ENCODE data around the gene CCDC194.
A peak's percentile ranks its signal among the peaks of the same experiment; 100 is the strongest.

CCDC194 gene

GRCh38 chr19:17393914-17394313 is at the start of gene CCDC194:
Gene CCDC194, minus strand, starts transcription at chr19:17394196. Its CDS starts 38 bp downstream, at chr19:17394158.
- DNase-seq, result no peak

- peak; percentile 25 for DNase-seq
These were observed 47.4 kb upstream of the CCDC194 start for GRCh38 chr19:17441241-17442021.

DNA sequence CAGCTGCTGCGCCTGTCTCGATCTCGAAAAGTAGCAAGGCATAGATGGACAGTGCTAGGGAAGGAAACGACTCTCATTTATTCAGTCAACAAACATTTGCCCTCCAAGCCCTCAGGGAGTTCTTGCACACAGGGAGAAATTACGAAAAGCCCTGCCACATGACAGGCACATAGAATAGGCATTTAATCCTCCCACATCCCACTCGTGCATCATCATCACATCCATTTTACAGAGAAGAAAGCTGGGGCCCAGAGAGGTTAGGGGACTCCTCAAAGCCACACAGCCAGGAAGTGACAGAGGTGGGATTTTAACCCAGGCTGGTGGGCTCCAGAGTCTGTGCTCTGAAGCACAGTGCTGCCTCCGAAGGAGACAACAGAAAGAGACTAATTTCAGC is 42.9 kb upstream of the CCDC194 start:
- DNase-seq, result no peak

GRCh38 chr19:17436094-17436873 is 42.3 kb upstream of the CCDC194 start:
- no peak for DNase-seq

DNA sequence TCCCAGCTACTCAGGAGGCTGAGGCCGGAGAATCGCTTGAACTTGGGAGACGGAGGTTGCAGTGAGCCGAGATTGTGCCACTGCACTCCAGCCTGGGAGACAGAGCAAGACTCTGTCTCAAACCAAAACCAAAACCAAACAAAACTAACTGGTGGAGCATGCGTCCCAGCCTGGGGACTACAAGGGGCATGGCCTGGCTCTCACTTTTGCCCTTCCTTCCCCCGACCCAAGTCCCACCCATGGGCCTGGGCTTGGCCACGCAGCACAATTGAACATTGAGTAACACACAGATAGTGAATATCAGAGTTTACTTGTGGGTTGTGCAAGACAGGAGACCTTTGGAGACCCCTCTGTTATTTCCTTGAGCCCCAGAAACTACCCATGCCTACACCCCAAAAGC is 41.2 kb upstream of the CCDC194 start:
- no peak for DNase-seq

- DNase-seq, result no peak
These were observed 37.4 kb upstream of the CCDC194 start for GRCh38 chr19:17431417-17431816.

DNA sequence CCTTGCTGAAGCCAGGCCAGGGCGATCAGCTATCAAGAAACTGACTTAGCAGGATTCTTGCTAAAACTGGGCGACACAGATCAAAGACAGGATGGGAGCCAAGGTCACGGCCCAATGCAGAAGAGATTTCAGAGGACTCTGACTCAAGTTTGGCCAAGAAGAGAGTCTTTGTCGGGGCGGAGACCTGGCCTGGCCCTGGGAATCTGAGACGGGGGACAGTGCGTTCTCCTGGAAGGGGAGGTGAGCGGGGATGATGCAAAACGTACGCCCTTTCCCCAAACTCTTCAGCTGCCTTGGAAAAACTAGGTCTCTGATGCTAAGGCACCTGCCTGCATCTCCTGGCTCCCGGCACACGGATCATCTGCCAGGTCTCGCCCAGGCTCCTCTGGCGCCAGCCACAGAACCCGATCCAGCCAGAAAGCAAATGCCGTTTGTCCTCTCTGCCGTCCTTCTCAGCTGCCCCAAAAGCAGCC is 35.7 kb upstream of the CCDC194 start:
- no peak for DNase-seq

- DNase-seq, result peak; percentile 52
These were observed 30.9 kb upstream of the CCDC194 start for GRCh38 chr19:17424743-17425365.

DNA sequence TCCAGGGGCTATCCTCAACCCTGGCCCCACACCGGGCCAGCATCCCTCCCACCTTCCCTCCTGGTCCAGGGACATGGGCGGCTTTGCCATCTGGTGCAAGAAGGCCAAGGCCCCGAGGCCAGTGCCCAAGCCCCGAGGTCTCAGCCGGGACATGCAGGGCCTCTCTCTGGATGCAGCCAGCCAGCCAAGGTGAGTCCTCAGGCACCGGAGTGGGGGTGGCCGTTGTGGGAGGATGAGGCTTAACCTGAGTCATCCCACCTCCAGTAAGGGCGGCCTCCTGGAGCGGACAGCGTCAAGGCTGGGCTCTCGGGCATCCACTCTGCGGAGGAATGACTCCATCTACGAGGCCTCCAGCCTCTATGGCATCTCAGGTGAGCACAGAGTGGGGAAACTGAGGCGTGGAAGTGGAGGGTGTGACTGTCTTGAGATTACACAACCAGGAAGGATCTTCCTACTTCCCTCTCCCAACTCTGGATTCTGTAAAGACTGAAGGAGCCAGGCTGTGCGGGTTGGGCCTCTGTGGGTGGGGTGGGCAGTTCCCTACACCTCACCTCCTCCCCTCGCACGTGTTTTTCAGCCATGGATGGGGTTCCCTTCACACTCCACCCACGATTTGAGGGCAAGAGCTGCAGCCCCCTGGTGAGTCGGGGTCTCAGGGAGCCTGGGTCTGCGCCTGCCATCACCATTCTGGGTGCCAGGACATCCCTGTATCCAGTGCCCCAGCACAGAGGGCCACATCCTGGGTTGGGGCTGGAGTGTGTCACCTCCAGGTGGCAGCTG is 29.6 kb upstream of the CCDC194 start:
- DNase-seq, result no peak

GRCh38 chr19:17421942-17422341 is 27.9 kb upstream of the CCDC194 start:
- DNase-seq, result no peak

- DNase-seq, result peak; percentile 42
These were observed 26.5 kb upstream of the CCDC194 start for GRCh38 chr19:17420475-17420924.

- DNase-seq, result peak; percentile 98
These were observed 25.9 kb upstream of the CCDC194 start, which contains the start of gene MVB12A for GRCh38 chr19:17419621-17420474. Gene MVB12A, plus strand, starts transcription at chr19:17420047. Its CDS starts 89 bp downstream, at chr19:17420136.

DNA sequence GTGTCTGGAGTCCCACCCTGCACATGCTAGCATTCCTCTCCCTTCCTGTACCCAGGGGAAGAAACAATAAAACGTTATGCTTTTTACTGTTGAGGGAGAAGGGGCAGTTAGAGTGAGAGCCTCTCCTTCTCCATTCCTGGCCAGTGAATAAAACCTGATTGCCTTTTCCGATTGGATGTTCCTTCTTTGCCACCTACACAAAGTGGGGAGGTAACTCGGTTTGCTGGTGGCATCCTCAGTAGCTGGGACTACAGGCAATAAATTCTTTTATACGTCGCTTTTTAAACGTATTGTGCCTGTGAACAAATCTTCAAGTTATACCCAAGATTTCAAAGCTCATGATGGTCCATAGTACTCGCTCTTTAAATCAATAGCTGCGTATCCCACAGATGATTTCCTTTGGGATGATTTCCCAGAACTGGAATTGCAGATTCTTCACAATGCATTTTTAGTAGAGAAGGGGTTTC is 25.2 kb upstream of the CCDC194 start:
- DNase-seq, result no peak

- DNase-seq, result no peak
These were observed 24.7 kb upstream of the CCDC194 start for GRCh38 chr19:17418710-17419109.

DNA sequence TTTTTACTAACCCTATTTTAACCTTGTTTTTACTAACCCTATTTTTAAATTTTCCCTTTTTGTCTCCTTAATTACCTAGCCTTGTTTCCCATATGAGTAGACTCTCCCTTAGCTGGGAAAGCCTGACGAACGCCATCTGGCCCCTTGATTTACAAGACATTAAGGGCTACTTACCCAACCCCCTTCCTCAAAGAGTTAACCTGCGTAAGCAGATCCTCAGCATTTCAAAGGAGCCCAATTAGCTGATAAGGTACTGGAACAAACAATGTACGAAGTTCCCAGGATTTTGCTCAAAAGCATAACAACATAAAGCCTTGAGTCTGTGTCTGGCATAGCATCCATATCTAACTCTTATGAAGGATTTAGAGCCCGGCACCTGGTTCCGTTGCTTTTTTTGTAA is 21.1 kb upstream of the CCDC194 start:
- DNase-seq, result no peak

- no peak for DNase-seq
These were observed 20.1 kb upstream of the CCDC194 start for GRCh38 chr19:17414097-17414496.

- no peak for DNase-seq
These were observed 17.8 kb upstream of the CCDC194 start for GRCh38 chr19:17411801-17412200.

DNA sequence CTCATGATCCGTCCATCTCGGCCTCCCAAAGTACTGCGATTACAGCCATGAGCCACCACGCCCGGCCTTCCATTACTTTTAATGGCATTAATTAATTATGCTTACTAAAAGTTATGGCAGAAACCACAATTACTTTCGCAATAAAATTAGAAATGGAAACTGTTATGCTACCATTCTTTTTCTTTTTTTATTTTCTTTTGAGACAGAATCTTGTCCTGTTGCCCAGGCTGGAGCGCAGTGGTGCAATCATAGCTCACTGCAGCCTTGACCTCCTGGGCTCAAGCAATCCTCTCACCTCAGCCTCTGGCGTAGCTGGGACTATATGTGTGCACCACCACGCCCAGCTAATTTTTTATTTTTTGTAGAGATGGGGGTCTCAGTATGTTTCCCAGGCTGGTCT is 16.0 kb upstream of the CCDC194 start:
- no peak for DNase-seq

GRCh38 chr19:17406887-17407196 is 12.8 kb upstream of the CCDC194 start:
- peak; percentile 28 for DNase-seq

- peak; percentile 70 for DNase-seq
These were observed 12.3 kb upstream of the CCDC194 start for GRCh38 chr19:17406046-17406886.

All from activated CD4-positive, alpha-beta T cell treated with anti-CD3 and anti-CD28 coated beads, Interleukin-2, amount 50 U/mL, for 16 hours (primary cell).